Measurements from ENCODE around the gene PYCR2.

GRCh38 chr1:225941942-225942222 lies 17.8 kb upstream of the PYCR2 start:
- TF ChIP-seq CTCF (IDR thresholded peaks at IDR 0.05 in 4 of 5, conservative IDR thresholded peaks at IDR 0.05 in 1 of 5) (no peak), POLR2A (IDR thresholded peaks at IDR 0.05) (no peak)
